Erythroblast (primary cell): ENCODE results near the gene A3GALT2.

ENCODE experiments used
- GATA1 ChIP-seq: IDR thresholded peaks from 2 replicates; pipeline ENCODE4 v1.6.1; 2011; ENCODE audit warnings: low read depth, mild to moderate bottlenecking, control low read depth, low read length, moderate library complexity
- POLR2A ChIP-seq: IDR thresholded peaks from 2 replicates; pipeline ENCODE4 v1.6.1; 2011; ENCODE audit warnings: mild to moderate bottlenecking, low read length

DNA sequence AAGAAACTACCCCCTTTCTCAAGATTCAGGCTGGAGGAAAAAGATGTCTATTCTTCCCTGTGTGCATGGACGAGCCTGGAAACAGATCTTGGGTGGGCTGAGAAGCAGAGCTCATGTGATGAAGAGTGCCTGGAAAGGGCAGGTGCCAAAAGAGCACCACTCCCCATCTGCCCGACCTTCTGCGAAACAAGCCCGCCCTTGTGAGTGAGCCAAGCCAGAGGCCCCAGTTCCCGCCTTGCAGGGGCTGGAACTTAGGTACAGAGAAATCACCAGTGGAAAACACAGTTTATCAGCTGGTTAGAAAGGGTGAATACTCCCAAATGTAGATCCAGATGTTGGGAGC lies 26.7 kb upstream of the A3GALT2 start:
- TF ChIP-seq POLR2A (no peak), GATA1 (no peak)
